Smooth muscle cell (in vitro differentiated cells): ENCODE results near the gene PACS1. TPM values are rescaled to one million over a fixed set of nuclear protein-coding genes. Genes with fewer than 3 reads are reported as not detected.

ENCODE experiments used
- DNase-seq: peaks from one replicate; lab custom pipeline; 2025; ENCODE audit not compliant: unreplicated experiment; lab: John Stamatoyannopoulos, UW
- H2AFZ ChIP-seq: fragments of 200-600 bp; sonication (generic); 2 replicates; pipeline ENCODE4 v1.6.0; 2016; ENCODE audit warnings: antibody characterized with exemption, low read depth, mild to moderate bottlenecking
- H3F3A ChIP-seq: fragments of 200-600 bp; sonication (generic); 2 replicates; pipeline ENCODE4 v1.6.0; 2017; ENCODE audit warnings: antibody characterized with exemption, low read depth
- H3K27ac ChIP-seq: fragments of 200-600 bp; sonication (generic); 2 replicates; pipeline ENCODE4 v1.5.1; 2016; ENCODE audit warnings: low read depth, mild to moderate bottlenecking
- H3K27me3 ChIP-seq: fragments of 200-600 bp; sonication (generic); 2 replicates; pipeline ENCODE4 v1.6.1; 2016; ENCODE audit warnings: low read depth, mild to moderate bottlenecking
- H3K36me3 ChIP-seq: fragments of 200-600 bp; sonication (generic); 2 replicates; pipeline ENCODE4 v1.5.1; 2016; ENCODE audit warnings: low read depth
- H3K4me1 ChIP-seq: fragments of 200-600 bp; sonication (generic); 2 replicates; pipeline ENCODE4 v1.5.1; 2016; ENCODE audit warnings: low read depth
- H3K4me2 ChIP-seq: fragments of 200-600 bp; sonication (generic); 2 replicates; pipeline ENCODE4 v1.6.0; 2016; ENCODE audit warnings: mild to moderate bottlenecking
- H3K4me3 ChIP-seq: fragments of 200-600 bp; sonication (generic); 2 replicates; pipeline ENCODE4 v1.5.1; 2016; ENCODE audit warnings: mild to moderate bottlenecking
- H3K79me2 ChIP-seq: fragments of 200-600 bp; sonication (generic); 2 replicates; pipeline ENCODE4 v1.6.0; 2016; ENCODE audit warnings: low read depth, mild to moderate bottlenecking
- H3K9ac ChIP-seq: fragments of 200-600 bp; sonication (generic); 2 replicates; pipeline ENCODE4 v1.6.0; 2016; ENCODE audit warnings: low read depth
- H3K9me3 ChIP-seq: fragments of 200-600 bp; sonication (generic); replicated peaks from 2 replicates; pipeline ENCODE4 v1.5.1; 2016; ENCODE audit warnings: low read depth
- H4K20me1 ChIP-seq: fragments of 200-600 bp; sonication (generic); 2 replicates; pipeline ENCODE4 v1.6.0; 2016; ENCODE audit warnings: low read depth
- CTCF ChIP-seq: fragments of 200-600 bp; sonication (generic); IDR thresholded peaks from 2 replicates; pipeline ENCODE4 v1.5.1; 2017; ENCODE audit warnings: borderline replicate concordance, mild to moderate bottlenecking, antibody characterized with exemption; ENCODE audit not compliant: insufficient read depth, poor library complexity, severe bottlenecking
- WGBS: methylation state at CpG from one replicate; pipeline ENCODE4 v1.1.7; 2016; ENCODE audit warnings: low lambda C conversion rate; 5-methylcytosine and 5-hydroxymethylcytosine counted together
- polyA plus RNA-seq: library from polyadenylated mRNA; unstranded; fragments of >200 nt; fragmentation: Nextera tagmentation; extraction: Ambion mirVana; gene quantifications from 2 replicates; pipeline ENCODE4 v1.2.1, GENCODE V29; 2016
- total RNA-seq: library from RNA; depleted of rRNA; stranded (reverse); fragments of >200 nt; gene quantifications from 2 replicates; pipeline ENCODE4 v1.2.3, GENCODE V29; 2014

Gene PACS1
- total and polyA plus RNA-seq, 2 experiments from 2014 or later = 87.6 to 140 TPM

DNA sequence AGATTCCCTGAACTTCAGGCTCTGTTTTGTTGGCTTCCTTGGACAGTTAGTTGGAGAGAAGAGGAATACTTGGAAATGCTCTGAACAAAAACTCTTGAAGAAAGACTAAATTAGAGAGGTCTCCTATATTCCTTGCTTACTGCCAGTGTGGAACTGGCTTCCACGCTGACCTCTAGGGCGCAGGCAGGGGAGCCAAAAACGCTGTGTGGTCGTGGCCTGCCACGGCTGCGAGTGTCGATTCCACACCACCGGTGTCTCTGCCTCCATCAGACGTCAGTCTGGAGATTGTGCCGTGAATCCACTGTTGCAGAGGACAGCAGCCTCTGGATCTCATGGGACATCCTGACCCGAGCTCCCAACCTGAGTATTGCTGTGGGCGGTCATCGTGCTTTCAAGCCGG, 160.9 kb downstream of the PACS1 start:
- H3K4me2 ChIP-seq = no peak overlapping the region
- H2AFZ ChIP-seq = no peak overlapping the region
- H3K9ac ChIP-seq = no peak overlapping the region
- no peaks in the 10 kb centered on the region for H3F3A ChIP-seq
- H3K27ac ChIP-seq = no peak overlapping the region
- H3K9me3 ChIP-seq = no peaks in the 10 kb centered on the region
- H3K4me1 ChIP-seq = no peaks in the 10 kb centered on the region
- H3K36me3 ChIP-seq = peaks cover 13% of the 10 kb centered on the region
- no peak for TF ChIP-seq CTCF
- no peaks in the 10 kb centered on the region for H3K79me2 ChIP-seq
- peaks cover under 1% of the 10 kb centered on the region for H4K20me1 ChIP-seq
- DNase-seq = no peak
- H3K27me3 ChIP-seq = no peaks in the 10 kb centered on the region
- H3K4me3 ChIP-seq = no peak overlapping the region
- WGBS = 97% methylated on average over 14 of the region's 14 CpGs

DNA sequence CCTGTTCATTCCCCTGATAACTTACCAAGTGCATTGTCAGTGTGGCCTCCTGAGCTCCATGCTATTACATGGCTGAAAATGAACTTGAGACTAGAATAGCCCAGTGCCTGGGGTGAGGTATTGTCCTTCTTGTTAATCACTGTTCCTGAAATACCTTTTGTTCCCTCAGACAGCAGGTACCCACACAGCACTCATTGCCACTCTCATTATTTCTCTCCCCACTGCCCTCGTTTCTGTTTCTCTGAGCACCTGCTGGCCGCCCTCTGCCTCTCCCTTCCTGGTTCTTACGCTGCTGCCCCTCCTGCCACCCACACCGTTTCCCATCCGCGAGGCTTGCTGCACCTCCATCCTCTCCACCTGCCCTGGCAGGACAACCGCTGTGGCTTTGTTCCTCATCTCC, 161.5 kb downstream of the PACS1 start:
- no peaks in the 10 kb centered on the region for H3F3A ChIP-seq
- no peaks in the 10 kb centered on the region for H3K4me1 ChIP-seq
- H3K79me2 ChIP-seq = no peaks in the 10 kb centered on the region
- peaks cover 13% of the 10 kb centered on the region for H3K36me3 ChIP-seq
- no peak overlapping the region for H3K9ac ChIP-seq
- no peaks in the 10 kb centered on the region for H3K27me3 ChIP-seq
- no peak for TF ChIP-seq CTCF
- H4K20me1 ChIP-seq = no peaks in the 10 kb centered on the region
- WGBS = 90% methylated on average over 7 of the region's 7 CpGs
- DNase-seq = no peak
- no peaks in the 10 kb centered on the region for H3K9me3 ChIP-seq
- H3K27ac ChIP-seq = no peak overlapping the region
- H3K4me2 ChIP-seq = no peak overlapping the region
- no peak overlapping the region for H2AFZ ChIP-seq
- H3K4me3 ChIP-seq = no peak overlapping the region

DNA sequence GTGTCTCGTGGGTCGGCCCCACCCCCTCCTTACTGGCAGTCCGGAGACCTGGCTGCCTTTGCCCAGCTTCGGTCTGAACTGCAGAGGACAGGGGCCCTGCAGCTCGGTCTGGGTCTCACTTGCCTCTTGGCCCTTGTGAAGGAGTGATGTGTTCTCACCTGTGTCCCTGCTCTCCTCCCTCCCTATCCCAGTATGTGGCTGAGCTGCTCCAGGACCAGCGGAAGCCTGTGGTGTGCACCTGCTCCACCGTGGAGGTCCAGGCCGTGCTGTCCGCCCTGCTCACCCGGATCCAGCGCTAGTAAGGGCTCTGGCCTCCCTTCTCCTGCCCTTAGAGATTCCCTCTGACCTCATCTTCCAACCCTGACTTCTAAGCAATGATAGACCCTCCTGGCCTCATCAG, 162.7 kb downstream of the PACS1 start:
- Histone ChIP-seq H3K27me3 (no peaks in the 10 kb centered on the region), H3K4me2 (no peak overlapping the region), H3K36me3 (peaks cover 10% of the 10 kb centered on the region), H2AFZ (no peak overlapping the region), H3K9ac (no peak overlapping the region), H3K4me1 (no peaks in the 10 kb centered on the region), H3K27ac (no peak overlapping the region), H3K9me3 (no peaks in the 10 kb centered on the region), H3K4me3 (no peak overlapping the region), H4K20me1 (no peaks in the 10 kb centered on the region), H3K79me2 (no peaks in the 10 kb centered on the region), H3F3A (no peaks in the 10 kb centered on the region)
- no peak for TF ChIP-seq CTCF
- 94% methylated on average over 11 of the region's 11 CpGs for WGBS
- no peak for DNase-seq

GRCh38 chr11:66233301-66233700, 163.2 kb downstream of the PACS1 start:
- H4K20me1 ChIP-seq = no peaks in the 10 kb centered on the region
- WGBS = 90% methylated on average over 5 of the region's 5 CpGs
- H3K9me3 ChIP-seq = no peaks in the 10 kb centered on the region
- no peak overlapping the region for H3K4me2 ChIP-seq
- H3K4me3 ChIP-seq = no peak overlapping the region
- no peaks in the 10 kb centered on the region for H3K4me1 ChIP-seq
- no peak for TF ChIP-seq CTCF
- no peak for DNase-seq
- no peak overlapping the region for H3K27ac ChIP-seq
- no peaks in the 10 kb centered on the region for H3F3A ChIP-seq
- no peak overlapping the region for H3K9ac ChIP-seq
- no peak overlapping the region for H2AFZ ChIP-seq
- no peaks in the 10 kb centered on the region for H3K27me3 ChIP-seq
- H3K79me2 ChIP-seq = no peaks in the 10 kb centered on the region
- peaks cover 6% of the 10 kb centered on the region for H3K36me3 ChIP-seq
